ENCODE results near the gene KCNG1. TPM values are rescaled to one million over a fixed set of nuclear protein-coding genes. Genes with fewer than 3 reads are reported as not detected.

Gene KCNG1
- total and polyA plus RNA-seq, 2 of the 13 experiments (the other 11 are each of a cell fraction or from before 2014, with no cell fraction given) = not detected

DNA sequence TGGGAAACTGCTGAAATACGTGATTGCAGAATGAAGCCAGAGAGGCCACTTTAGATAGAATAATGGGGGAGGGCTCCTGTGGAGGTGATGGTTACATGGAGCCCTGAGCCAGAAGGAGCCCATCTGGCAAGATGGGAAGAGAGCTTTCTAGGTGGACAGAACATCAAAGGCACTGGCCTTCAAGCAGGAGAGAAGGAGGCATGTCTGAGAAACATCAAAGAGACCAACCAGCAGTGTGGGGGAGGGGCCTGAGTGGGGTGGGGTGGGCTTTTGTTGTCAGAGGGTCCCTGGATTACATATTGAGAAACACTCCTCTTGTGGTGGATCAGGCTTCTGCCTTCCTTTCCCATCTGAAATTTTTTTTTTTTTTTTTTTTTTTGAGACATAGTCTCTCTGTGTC, 1.9 kb upstream of the KCNG1 start (continued):
- TF ChIP-seq, protein P1, sequence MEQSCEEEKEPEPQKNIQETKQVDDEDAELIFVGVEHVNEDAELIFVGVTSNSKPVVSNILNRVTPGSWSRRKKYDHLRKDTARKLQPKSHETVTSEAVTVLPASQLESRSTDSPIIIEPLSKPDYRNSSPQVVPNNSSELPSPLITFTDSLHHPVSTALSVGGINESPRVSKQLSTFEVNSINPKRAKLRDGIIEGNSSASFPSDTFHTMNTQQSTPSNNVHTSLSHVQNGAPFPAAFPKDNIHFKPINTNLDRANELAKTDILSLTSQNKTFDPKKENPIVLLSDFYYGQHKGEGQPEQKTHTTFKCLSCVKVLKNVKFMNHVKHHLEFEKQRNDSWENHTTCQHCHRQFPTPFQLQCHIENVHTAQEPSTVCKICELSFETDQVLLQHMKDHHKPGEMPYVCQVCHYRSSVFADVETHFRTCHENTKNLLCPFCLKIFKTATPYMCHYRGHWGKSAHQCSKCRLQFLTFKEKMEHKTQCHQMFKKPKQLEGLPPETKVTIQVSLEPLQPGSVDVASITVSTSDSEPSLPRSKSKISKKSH (CRISPR knock-in tag; IDR thresholded peaks at IDR 0.05; ENCODE audit: borderline replicate concordance) = no peak
- TF ChIP-seq ZNF446 (CRISPR knock-in tag; IDR thresholded peaks at IDR 0.05) = no peak

DNA sequence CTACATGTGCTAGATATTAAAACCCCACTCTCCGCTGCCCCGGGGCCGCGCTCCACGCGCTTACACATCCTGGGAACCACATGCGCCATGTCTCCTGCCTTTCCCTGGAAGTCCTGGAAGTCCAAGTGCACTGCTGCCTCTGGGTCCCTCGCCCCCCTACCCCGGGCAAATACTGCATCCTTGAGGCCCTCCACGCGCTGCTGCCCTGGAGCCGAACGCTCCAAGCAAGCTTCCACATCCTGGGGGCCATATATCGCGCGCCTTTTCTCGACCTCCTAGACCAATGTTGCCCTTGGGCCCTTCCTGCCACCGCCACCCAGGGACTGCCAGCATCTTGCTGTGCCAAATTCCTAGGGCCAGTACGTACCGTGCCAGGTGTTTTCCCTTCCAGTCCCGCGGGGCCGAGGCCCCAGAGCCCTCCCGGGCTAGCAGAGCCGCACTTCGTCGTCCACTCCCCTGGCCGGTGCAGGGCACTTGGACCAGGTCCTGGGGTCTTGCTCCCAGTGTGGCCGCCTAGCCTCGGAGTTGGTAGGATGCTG, 779 bp upstream of the KCNG1 start:
- Histone ChIP-seq H3K9me3 (ENCODE audit: low read length) (no peaks in the 10 kb centered on the region), H3K4me2 (ENCODE audit: low read depth, low read length) (no peak overlapping the region), H3K79me2 (ENCODE audit: insufficient read depth, low read length) (no peaks in the 10 kb centered on the region), H3K27me3 (ENCODE audit: control insufficient read depth in 1 of 2, insufficient read depth in 2 of 2, low read length in 2 of 2) (peaks cover 26 to 81% of the 10 kb centered on the region in 2 experiments), H4K20me1 (ENCODE audit: insufficient read depth, low read length) (no peaks in the 10 kb centered on the region; the same call in 1 of the 2 replicates), H3K27ac (ENCODE audit: extremely low read length, insufficient read depth, low read length) (no peak overlapping the region), H2AFZ (ENCODE audit: low read length) (no peak overlapping the region), H3K36me3 (replicated peaks in 1 of 2; ENCODE audit: control insufficient read depth in 1 of 2, insufficient read depth in 2 of 2, low read length in 2 of 2) (no peaks in the 10 kb centered on the region), H3K4me1 (ENCODE audit: insufficient read depth, low read length) (no peaks in the 10 kb centered on the region), H3K9ac (ENCODE audit: insufficient read depth, low read depth, low read length) (no peak overlapping the region), H3K4me3 (replicated peaks in 1 of 3; ENCODE audit: insufficient read depth in 1 of 3, low read depth in 2 of 3, low read length in 3 of 3) (no peak overlapping the region)
- no peak for ATAC-seq
- intact Hi-C loops (cut with micrococcal nuclease; ENCODE audit: unreplicated experiment) (no loop called here), in situ Hi-C loops (cut with HindIII; ENCODE audit: extremely low pct_ligation_motif_present, low pct_unique_long_range_greater_than_20kb) (no loop called here)
- CTCF ChIA-PET (ENCODE audit: low intra/inter-chr PET ratio, low total read pairs) = no interaction called here
- no TSS peak for BruUV-seq (replicated peaks)
- TF ChIP-seq AHR (CRISPR knock-in tag; IDR thresholded peaks at IDR 0.05) = no peak
- TF ChIP-seq, protein P2, sequence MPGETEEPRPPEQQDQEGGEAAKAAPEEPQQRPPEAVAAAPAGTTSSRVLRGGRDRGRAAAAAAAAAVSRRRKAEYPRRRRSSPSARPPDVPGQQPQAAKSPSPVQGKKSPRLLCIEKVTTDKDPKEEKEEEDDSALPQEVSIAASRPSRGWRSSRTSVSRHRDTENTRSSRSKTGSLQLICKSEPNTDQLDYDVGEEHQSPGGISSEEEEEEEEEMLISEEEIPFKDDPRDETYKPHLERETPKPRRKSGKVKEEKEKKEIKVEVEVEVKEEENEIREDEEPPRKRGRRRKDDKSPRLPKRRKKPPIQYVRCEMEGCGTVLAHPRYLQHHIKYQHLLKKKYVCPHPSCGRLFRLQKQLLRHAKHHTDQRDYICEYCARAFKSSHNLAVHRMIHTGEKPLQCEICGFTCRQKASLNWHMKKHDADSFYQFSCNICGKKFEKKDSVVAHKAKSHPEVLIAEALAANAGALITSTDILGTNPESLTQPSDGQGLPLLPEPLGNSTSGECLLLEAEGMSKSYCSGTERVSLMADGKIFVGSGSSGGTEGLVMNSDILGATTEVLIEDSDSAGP (CRISPR knock-in tag; IDR thresholded peaks at IDR 0.05; ENCODE audit: borderline replicate concordance) = peak; percentile 25; the same call in 1 of the 2 replicates
- TF ChIP-seq, protein P3, sequence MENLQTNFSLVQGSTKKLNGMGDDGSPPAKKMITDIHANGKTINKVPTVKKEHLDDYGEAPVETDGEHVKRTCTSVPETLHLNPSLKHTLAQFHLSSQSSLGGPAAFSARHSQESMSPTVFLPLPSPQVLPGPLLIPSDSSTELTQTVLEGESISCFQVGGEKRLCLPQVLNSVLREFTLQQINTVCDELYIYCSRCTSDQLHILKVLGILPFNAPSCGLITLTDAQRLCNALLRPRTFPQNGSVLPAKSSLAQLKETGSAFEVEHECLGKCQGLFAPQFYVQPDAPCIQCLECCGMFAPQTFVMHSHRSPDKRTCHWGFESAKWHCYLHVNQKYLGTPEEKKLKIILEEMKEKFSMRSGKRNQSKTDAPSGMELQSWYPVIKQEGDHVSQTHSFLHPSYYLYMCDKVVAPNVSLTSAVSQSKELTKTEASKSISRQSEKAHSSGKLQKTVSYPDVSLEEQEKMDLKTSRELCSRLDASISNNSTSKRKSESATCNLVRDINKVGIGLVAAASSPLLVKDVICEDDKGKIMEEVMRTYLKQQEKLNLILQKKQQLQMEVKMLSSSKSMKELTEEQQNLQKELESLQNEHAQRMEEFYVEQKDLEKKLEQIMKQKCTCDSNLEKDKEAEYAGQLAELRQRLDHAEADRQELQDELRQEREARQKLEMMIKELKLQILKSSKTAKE (CRISPR knock-in tag; IDR thresholded peaks at IDR 0.05; ENCODE audit: borderline replicate concordance) = no peak
- TF ChIP-seq PHB2 (IDR thresholded peaks at IDR 0.05; ENCODE audit: partially characterized antibody) = no peak
- TF ChIP-seq, protein P4, sequence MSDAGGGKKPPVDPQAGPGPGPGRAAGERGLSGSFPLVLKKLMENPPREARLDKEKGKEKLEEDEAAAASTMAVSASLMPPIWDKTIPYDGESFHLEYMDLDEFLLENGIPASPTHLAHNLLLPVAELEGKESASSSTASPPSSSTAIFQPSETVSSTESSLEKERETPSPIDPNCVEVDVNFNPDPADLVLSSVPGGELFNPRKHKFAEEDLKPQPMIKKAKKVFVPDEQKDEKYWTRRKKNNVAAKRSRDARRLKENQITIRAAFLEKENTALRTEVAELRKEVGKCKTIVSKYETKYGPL (CRISPR knock-in tag; IDR thresholded peaks at IDR 0.05) = no peak
- TF ChIP-seq ZNF350 (CRISPR knock-in tag; IDR thresholded peaks at IDR 0.05; ENCODE audit: borderline replicate concordance, low read depth) = no peak
- 0 out of 2 replicates have a peak, but pooled peaks have one; percentile 3 for TF ChIP-seq ZNF10 (CRISPR knock-in tag; IDR thresholded peaks at IDR 0.05; ENCODE audit: borderline replicate concordance, low read depth)
- no peak for TF ChIP-seq SALL2 (CRISPR knock-in tag; IDR thresholded peaks at IDR 0.05)
- TF ChIP-seq TAF1 (CRISPR knock-in tag; IDR thresholded peaks at IDR 0.05) = no peak
- TF ChIP-seq TBX3 (IDR thresholded peaks at IDR 0.05; ENCODE audit: borderline replicate concordance) = no peak
- no peak for TF ChIP-seq ZNF879 (CRISPR knock-in tag; IDR thresholded peaks at IDR 0.05)
- TF ChIP-seq ZNF790 (CRISPR knock-in tag; IDR thresholded peaks at IDR 0.05; ENCODE audit: borderline replicate concordance) = no peak
- TF ChIP-seq ZNF747 (CRISPR knock-in tag; IDR thresholded peaks at IDR 0.05; ENCODE audit: borderline replicate concordance) = no peak
- no peak for TF ChIP-seq JARID2 (CRISPR knock-in tag; IDR thresholded peaks at IDR 0.05; ENCODE audit: insufficient replicate concordance)
- no peak for TF ChIP-seq ATF7-NPFF (CRISPR knock-in tag; IDR thresholded peaks at IDR 0.05; ENCODE audit: low read depth)
- no peak for DNase-seq (ENCODE audit: low spot score)
- WGBS (ENCODE audit: low lambda C conversion rate) = 55% methylated on average over 30 of the region's 30 CpGs
- no peak for FAIRE-seq
- POLR2A ChIA-PET = no interaction called here
